ENCODE measurements around the gene OR8H2. TPM values are rescaled to one million over a fixed set of nuclear protein-coding genes. Genes with fewer than 3 reads are reported as not detected.

Gene OR8H2, protein sequence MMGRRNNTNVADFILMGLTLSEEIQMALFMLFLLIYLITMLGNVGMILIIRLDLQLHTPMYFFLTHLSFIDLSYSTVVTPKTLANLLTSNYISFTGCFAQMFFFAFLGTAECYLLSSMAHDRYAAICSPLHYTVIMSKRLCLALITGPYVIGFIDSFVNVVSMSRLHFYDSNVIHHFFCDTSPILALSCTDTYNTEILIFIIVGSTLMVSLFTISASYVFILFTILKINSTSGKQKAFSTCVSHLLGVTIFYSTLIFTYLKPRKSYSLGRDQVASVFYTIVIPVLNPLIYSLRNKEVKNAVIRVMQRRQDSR
- total RNA-seq (2022; extraction: Qiagen RNA extraction; ENCODE audit: low read depth) = not detected in 5 replicates

DNA sequence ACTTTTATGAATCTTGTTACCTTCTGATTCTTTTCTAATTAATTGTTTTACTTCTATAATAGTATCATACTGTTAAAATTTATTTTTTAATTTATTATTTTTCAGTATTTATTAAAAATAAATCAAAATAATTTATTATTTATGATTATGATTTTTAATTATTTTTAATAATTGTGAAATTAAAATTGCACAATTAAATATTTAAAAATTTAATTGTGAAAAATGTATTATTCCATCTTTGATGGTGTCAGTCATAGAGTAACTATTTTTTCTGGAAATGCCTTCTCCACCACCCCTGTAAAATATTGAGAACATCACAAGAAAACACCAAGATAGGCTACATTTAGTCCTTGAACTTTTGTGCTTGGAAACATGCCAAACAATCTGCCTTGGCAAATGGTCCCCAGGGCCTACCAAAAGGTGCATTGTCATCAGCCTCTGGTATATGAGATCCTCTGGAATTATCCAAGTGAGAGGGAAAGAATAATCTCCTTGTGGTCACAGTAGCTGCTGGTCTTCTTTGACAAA lies at the start of gene OR8H2:
Gene OR8H2 (plus strand): TSS at position 478 of the 528 bp plus-strand sequence. CDS start 1,356 bp downstream, outside the sequence.

DNA sequence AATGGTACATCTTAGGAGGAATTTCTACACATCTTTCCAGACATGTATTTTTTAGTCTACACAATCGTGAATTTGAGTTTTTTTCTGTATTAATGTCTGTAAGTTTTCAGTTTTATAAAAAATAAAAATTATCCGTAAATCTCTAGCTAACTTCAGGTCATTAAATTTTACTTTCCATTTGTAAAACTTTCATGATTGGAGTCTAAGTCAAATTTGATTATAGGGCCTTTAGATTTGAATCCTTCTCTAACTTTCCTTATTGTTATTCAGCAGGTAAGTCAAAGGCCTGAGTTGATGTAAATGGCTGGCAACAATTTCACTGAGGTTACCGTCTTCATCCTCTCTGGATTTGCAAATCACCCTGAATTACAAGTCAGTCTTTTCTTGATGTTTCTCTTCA lies 10.5 kb upstream of the OR8H2 start, which contains the start of gene OR8I2:
Gene OR8I2 (plus strand): TSS at position 301 of the 400 bp plus-strand sequence. CDS start 0 bp downstream, at position 301.

DNA sequence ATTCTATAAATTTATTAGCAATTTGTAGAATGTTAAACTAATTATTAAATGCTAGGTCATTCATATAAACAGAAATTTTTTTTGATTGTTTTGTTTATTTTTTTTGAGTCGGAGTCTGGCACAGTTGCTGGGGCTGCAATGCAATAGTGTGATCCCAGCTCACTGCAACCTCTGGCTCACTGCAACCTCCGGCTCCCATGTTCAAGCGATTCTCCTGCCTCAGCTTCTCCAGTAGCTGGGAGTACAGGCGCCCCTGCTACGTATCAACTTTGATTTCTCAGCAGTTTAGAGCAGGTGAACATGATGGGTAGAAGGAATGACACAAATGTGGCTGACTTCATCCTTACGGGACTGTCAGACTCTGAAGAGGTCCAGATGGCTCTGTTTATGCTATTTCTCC lies 18.6 kb downstream of the OR8H2 start, which contains the start of gene OR8H3:
Gene OR8H3 (plus strand): TSS at position 301 of the 400 bp plus-strand sequence. CDS start 0 bp downstream, at position 301.

DNA sequence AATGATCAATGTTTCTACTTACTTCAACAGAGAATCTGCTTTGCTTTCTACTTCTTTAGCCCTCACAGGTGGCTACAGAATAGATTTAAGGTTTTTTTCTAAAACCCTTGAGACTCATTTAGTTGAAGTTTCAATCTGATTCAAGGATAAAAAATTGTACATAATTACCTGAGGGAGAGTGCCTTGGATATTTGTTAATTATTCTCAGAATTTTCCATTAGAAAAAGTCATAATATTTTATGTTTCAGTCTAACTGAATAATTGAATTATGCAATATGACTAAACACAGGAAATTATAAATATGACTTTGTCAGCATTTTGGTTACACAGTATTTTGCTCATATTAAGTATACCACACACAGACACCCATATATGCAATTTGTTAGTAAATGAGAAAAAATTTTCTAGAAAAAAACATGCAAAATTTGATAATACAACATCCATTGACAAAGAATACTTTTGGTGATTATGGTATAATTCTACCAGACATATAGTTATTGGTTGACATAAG lies 36.7 kb downstream of the OR8H2 start, which contains the start of gene OR8J3:
Gene OR8J3 (minus strand): TSS at position 51 of the 511 bp plus-strand sequence. CDS start 2,483 bp downstream, outside the sequence.

Other genes with a start within 250 kb of the OR8H2 start
- not detected in 5 replicates for gene TRIM51, start 220.4 kb upstream of the OR8H2 start, total RNA-seq (2022; extraction: Qiagen RNA extraction; ENCODE audit: low read depth)
- not detected in 5 replicates for gene OR5W2, start 189.1 kb upstream of the OR8H2 start, total RNA-seq (2022; extraction: Qiagen RNA extraction; ENCODE audit: low read depth)
- not detected in 5 replicates for gene OR5I1, start 167.3 kb upstream of the OR8H2 start, total RNA-seq (2022; extraction: Qiagen RNA extraction; ENCODE audit: low read depth)
- gene OR10AG1, start 133.7 kb upstream of the OR8H2 start, total RNA-seq (2022; extraction: Qiagen RNA extraction; ENCODE audit: low read depth) = not detected in 5 replicates
- not detected in 5 replicates for gene OR5F1, start 109.1 kb upstream of the OR8H2 start, total RNA-seq (2022; extraction: Qiagen RNA extraction; ENCODE audit: low read depth)
- not detected in 5 replicates for gene OR5AS1, start 76.0 kb upstream of the OR8H2 start, total RNA-seq (2022; extraction: Qiagen RNA extraction; ENCODE audit: low read depth)
- not detected in 5 replicates for gene OR8I2, start 10.4 kb upstream of the OR8H2 start, total RNA-seq (2022; extraction: Qiagen RNA extraction; ENCODE audit: low read depth)
- gene OR8H3, start 18.7 kb downstream of the OR8H2 start, total RNA-seq (2022; extraction: Qiagen RNA extraction; ENCODE audit: low read depth) = not detected in 5 replicates
- gene OR8J3, start 36.5 kb downstream of the OR8H2 start, total RNA-seq (2022; extraction: Qiagen RNA extraction; ENCODE audit: low read depth) = not detected in 5 replicates
- gene OR8K5, start 56.6 kb downstream of the OR8H2 start, total RNA-seq (2022; extraction: Qiagen RNA extraction; ENCODE audit: low read depth) = not detected in 5 replicates
- not detected in 5 replicates for gene OR5J2, start 72.9 kb downstream of the OR8H2 start, total RNA-seq (2022; extraction: Qiagen RNA extraction; ENCODE audit: low read depth)
- not detected in 5 replicates for gene OR5T2, start 130.6 kb downstream of the OR8H2 start, total RNA-seq (2022; extraction: Qiagen RNA extraction; ENCODE audit: low read depth)
- gene OR5T3, start 148.6 kb downstream of the OR8H2 start, total RNA-seq (2022; extraction: Qiagen RNA extraction; ENCODE audit: low read depth) = not detected in 5 replicates
- gene OR5T1, start 170.5 kb downstream of the OR8H2 start, total RNA-seq (2022; extraction: Qiagen RNA extraction; ENCODE audit: low read depth) = not detected in 5 replicates
- not detected in 5 replicates for gene OR8H1, start 188.6 kb downstream of the OR8H2 start, total RNA-seq (2022; extraction: Qiagen RNA extraction; ENCODE audit: low read depth)
- gene OR8K3, start 211.5 kb downstream of the OR8H2 start, total RNA-seq (2022; extraction: Qiagen RNA extraction; ENCODE audit: low read depth) = not detected in 5 replicates
- not detected in 5 replicates for gene OR8K1, start 242.4 kb downstream of the OR8H2 start, total RNA-seq (2022; extraction: Qiagen RNA extraction; ENCODE audit: low read depth)